ENCODE data around the gene PLEKHM3. TPM values are rescaled to one million over a fixed set of nuclear protein-coding genes. Genes with fewer than 3 reads are reported as not detected.

Gene PLEKHM3
- total RNA-seq, 1 donor from 2014 or later, result 10.4 TPM

DNA sequence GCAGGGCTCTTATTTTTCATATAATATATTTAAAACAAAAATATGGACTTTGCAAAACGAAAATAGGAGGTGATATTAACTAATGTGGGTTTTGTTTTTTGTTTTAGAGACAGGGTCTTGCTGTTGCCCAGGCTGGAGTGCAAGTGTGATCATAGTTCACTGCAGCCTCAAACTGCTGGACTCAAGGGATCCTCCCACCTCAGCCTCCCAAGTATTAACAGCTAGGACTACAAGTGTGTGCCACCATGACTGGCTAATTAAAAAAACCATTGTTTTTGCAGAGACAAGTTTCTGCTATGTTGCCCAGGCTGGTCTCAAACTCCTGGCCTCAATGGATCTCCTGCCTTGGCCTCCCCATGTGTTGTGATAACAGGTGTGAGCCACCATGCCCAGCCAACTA lies 185.2 kb downstream of the PLEKHM3 start:
- no peak overlapping the region for H3K27ac Mint-ChIP-seq (ENCODE audit: unreplicated experiment)
- H3K9me3 Mint-ChIP-seq (ENCODE audit: unreplicated experiment), result no peaks in the 10 kb centered on the region

DNA sequence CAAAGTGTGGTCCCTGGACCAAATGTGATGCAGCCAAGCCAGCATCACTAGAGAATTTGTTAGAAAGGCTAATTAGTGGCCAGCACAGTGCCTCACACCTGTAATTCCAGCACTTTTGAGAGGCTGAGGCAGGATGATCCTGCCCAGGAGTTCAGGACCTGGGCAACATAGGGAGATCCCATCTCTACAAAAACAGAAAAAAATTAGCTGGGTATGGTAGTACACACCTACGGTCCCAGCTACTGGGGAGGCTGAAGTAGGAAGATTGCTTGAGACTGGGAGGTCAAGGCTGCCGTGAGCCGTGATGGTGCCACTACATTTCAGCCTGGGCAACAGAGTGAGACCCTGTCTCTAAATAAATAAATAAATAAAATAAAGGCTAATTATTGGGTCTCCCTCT lies 185.8 kb downstream of the PLEKHM3 start:
- no peaks in the 10 kb centered on the region for H3K36me3 Mint-ChIP-seq (ENCODE audit: low read depth, unreplicated experiment)
- no peaks in the 10 kb centered on the region for H3K9me3 Mint-ChIP-seq (ENCODE audit: unreplicated experiment)
- H3K27ac Mint-ChIP-seq (ENCODE audit: unreplicated experiment), result no peak overlapping the region
- peaks cover 5% of the 10 kb centered on the region for H3K4me1 Mint-ChIP-seq (ENCODE audit: unreplicated experiment)
- TF ChIP-seq, protein P1, sequence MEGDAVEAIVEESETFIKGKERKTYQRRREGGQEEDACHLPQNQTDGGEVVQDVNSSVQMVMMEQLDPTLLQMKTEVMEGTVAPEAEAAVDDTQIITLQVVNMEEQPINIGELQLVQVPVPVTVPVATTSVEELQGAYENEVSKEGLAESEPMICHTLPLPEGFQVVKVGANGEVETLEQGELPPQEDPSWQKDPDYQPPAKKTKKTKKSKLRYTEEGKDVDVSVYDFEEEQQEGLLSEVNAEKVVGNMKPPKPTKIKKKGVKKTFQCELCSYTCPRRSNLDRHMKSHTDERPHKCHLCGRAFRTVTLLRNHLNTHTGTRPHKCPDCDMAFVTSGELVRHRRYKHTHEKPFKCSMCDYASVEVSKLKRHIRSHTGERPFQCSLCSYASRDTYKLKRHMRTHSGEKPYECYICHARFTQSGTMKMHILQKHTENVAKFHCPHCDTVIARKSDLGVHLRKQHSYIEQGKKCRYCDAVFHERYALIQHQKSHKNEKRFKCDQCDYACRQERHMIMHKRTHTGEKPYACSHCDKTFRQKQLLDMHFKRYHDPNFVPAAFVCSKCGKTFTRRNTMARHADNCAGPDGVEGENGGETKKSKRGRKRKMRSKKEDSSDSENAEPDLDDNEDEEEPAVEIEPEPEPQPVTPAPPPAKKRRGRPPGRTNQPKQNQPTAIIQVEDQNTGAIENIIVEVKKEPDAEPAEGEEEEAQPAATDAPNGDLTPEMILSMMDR (IDR thresholded peaks at IDR 0.05; ENCODE audit: unreplicated experiment), result no peak
- DNase-seq (ENCODE audit: low spot score), result no peak
- H3K27me3 Mint-ChIP-seq (ENCODE audit: unreplicated experiment), result no peaks in the 10 kb centered on the region
- H3K4me3 Mint-ChIP-seq (ENCODE audit: unreplicated experiment), result no peak overlapping the region

More for the DNA sequence above, 185.2 kb downstream of the PLEKHM3 start:
- no peak for DNase-seq (ENCODE audit: low spot score)
- Mint-ChIP-seq H3K4me3 (ENCODE audit: unreplicated experiment) (no peak overlapping the region), H3K27me3 (ENCODE audit: unreplicated experiment) (no peaks in the 10 kb centered on the region), H3K36me3 (ENCODE audit: low read depth, unreplicated experiment) (no peaks in the 10 kb centered on the region), H3K4me1 (ENCODE audit: unreplicated experiment) (peaks cover 5% of the 10 kb centered on the region)
- TF ChIP-seq, protein P1 (IDR thresholded peaks at IDR 0.05; ENCODE audit: unreplicated experiment), result no peak

DNA sequence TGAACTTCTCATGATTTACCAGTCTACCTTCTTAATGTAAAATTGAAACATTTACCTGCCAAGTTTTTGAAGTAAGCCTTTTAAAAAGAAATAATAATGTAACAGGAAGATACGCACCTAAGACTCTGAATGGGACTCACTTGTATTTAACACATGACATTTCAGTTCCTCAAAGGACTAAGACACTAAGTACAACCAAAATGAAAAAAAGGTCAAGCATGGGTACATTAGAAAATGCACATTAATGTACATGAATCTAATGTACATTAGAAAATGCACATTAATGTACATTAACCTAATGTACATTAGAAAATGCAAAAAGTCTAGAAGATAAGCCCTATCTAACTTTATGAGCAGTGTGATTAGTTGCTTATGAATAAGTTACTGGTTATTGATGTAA lies 186.3 kb downstream of the PLEKHM3 start:
- no peaks in the 10 kb centered on the region for H3K36me3 Mint-ChIP-seq (ENCODE audit: low read depth, unreplicated experiment)
- H3K27me3 Mint-ChIP-seq (ENCODE audit: unreplicated experiment), result no peaks in the 10 kb centered on the region
- DNase-seq (ENCODE audit: low spot score), result no peak
- no peaks in the 10 kb centered on the region for H3K9me3 Mint-ChIP-seq (ENCODE audit: unreplicated experiment)
- H3K4me1 Mint-ChIP-seq (ENCODE audit: unreplicated experiment), result peaks cover 5% of the 10 kb centered on the region
- H3K27ac Mint-ChIP-seq (ENCODE audit: unreplicated experiment), result no peak overlapping the region
- TF ChIP-seq, protein P1 (IDR thresholded peaks at IDR 0.05; ENCODE audit: unreplicated experiment), result no peak
- no peak overlapping the region for H3K4me3 Mint-ChIP-seq (ENCODE audit: unreplicated experiment)

DNA sequence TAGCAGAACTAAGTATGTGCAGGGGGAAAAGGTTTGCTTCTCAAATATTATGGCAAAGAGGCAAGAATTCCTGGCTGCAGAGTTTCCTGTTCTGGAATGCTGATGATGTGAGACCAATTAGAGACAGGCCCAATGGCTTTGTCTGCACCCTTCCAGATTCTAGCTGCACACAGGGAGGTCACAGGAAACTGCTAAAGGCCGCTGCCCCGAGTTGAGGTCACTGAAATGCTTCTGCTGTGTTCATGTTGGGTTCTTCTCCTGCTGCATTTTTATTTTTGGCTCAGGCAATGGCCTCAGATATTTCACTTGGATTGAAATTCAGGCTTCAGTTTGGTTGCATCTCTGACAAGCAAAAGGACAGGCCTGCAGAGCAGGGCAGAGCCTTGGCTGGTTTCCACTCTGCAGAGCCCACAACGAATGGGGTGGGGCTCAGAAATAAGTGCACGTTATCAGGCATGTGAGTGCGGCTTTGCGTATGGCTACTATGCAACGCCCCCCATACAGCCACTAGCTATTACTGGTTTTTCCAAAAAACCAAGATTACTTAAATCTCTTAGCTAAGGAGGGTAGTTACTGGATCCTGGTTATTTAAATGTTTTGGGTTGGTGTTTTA lies 188.7 kb downstream of the PLEKHM3 start:
- H3K9me3 Mint-ChIP-seq (ENCODE audit: unreplicated experiment), result no peaks in the 10 kb centered on the region
- peaks cover 7% of the 10 kb centered on the region for H3K4me1 Mint-ChIP-seq (ENCODE audit: unreplicated experiment)
- H3K4me3 Mint-ChIP-seq (ENCODE audit: unreplicated experiment), result no peak overlapping the region
- TF ChIP-seq, protein P1 (IDR thresholded peaks at IDR 0.05; ENCODE audit: unreplicated experiment), result no peak
- H3K27me3 Mint-ChIP-seq (ENCODE audit: unreplicated experiment), result peaks cover under 1% of the 10 kb centered on the region
- H3K36me3 Mint-ChIP-seq (ENCODE audit: low read depth, unreplicated experiment), result no peaks in the 10 kb centered on the region
- DNase-seq (ENCODE audit: low spot score), result no peak
- H3K27ac Mint-ChIP-seq (ENCODE audit: unreplicated experiment), result no peak overlapping the region

DNA sequence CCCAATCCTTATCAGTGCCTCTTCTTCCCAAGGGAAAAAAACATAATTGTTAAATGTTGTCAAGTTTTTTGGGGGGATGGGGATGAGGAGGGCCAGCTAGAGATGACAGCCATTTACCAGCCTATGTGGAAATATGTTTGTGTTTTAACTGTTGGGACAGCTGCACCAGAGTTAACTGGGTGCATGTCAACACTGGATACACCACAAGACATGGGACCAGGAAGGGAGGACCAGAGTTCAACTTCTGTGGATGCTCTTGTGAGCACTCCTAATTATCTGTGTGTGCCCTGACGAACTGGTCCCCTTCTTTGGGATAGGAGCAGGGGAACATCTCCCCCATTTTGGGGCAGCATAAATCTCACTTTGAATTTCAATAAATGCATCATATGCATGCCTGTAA lies 189.5 kb downstream of the PLEKHM3 start:
- TF ChIP-seq, protein P1 (IDR thresholded peaks at IDR 0.05; ENCODE audit: unreplicated experiment), result no peak

More for the DNA sequence above, 189.5 kb downstream of the PLEKHM3 start:
- Mint-ChIP-seq H3K4me1 (ENCODE audit: unreplicated experiment) (peaks cover 8% of the 10 kb centered on the region), H3K27ac (ENCODE audit: unreplicated experiment) (no peak overlapping the region), H3K36me3 (ENCODE audit: low read depth, unreplicated experiment) (no peaks in the 10 kb centered on the region), H3K4me3 (ENCODE audit: unreplicated experiment) (no peak overlapping the region), H3K27me3 (ENCODE audit: unreplicated experiment) (peaks cover 3% of the 10 kb centered on the region), H3K9me3 (ENCODE audit: unreplicated experiment) (no peaks in the 10 kb centered on the region)
- no peak for DNase-seq (ENCODE audit: low spot score)
